Uterus (tissue), 4 donors: ENCODE measurements around the gene SCAF8. TPM values are rescaled to one million over a fixed set of nuclear protein-coding genes. Genes with fewer than 3 reads are reported as not detected.
"Not testable (repeated sequence)": the region's sequence is repeated elsewhere in the genome, so short reads cannot be mapped to it uniquely, and the experiment has no call there.

Experiments used
- DNase-seq, 2 donors: peaks; one replicate each; pipeline ENCODE4 v3.0.0-alpha.2; 2019 to 2020
- H3K27ac ChIP-seq, 2 donors: fragments of 200-600 bp; sonication (generic); 1 replicate in 1 of 2; 2 replicates in 1 of 2; pipeline ENCODE4 v1.5.1; 2016 to 2018
- H3K27me3 ChIP-seq, 2 donors: fragments of 200-600 bp; sonication (generic); one replicate each; pipeline ENCODE4 v1.5.1; 2018 to 2019; ENCODE audit warnings: control low read depth in 1 of 2
- H3K36me3 ChIP-seq, 2 donors: fragments of 200-600 bp; sonication (generic); one replicate each; pipeline ENCODE4 v1.5.1; 2019; ENCODE audit warnings: control low read depth in 1 of 2
- H3K4me1 ChIP-seq, 2 donors: fragments of 200-600 bp; sonication (generic); one replicate each; pipeline ENCODE4 v1.5.1; 2018 to 2019; ENCODE audit warnings: control low read depth in 1 of 2
- H3K4me3 ChIP-seq, 2 donors: fragments of 200-600 bp; sonication (generic); 1 replicate in 1 of 2; 2 replicates in 1 of 2; pipeline ENCODE4 v1.5.1; 2018 to 2019; ENCODE audit warnings: mild to moderate bottlenecking in 1 of 2
- H3K9me3 ChIP-seq, 2 donors: fragments of 200-600 bp; sonication (generic); one replicate each; pipeline ENCODE4 v1.5.1; 2019; ENCODE audit warnings: control low read depth in 1 of 2
- CTCF ChIP-seq, 4 experiments: fragments of 200-600 bp in 2 of 4; fragments of 450-650 bp in 2 of 4; sonication (generic) in 2 of 4; IDR thresholded peaks; one replicate each; pipeline ENCODE4 v1.5.1; 2016 to 2019; ENCODE audit warnings: antibody characterized with exemption in 4 of 4, mild to moderate bottlenecking in 2 of 4, moderate library complexity in 1 of 4
- POLR2A ChIP-seq, 2 donors: fragments of 450-650 bp; IDR thresholded peaks; one replicate each; pipeline ENCODE4 v1.6.1; 2016; ENCODE audit warnings: antibody characterized with exemption in 2 of 2, mild to moderate bottlenecking in 1 of 2, moderate library complexity in 1 of 2
- intact Hi-C: fragments of 100-400 bp; cut with DNase I; formaldehyde crosslinking; loops from one replicate; pipeline ENCODE4 v1.15.1; 2023; ENCODE audit warnings: low total_unique reads
- total RNA-seq, 4 donors: library from RNA; depleted of rRNA in 3 of 4; stranded (reverse); fragments of >200 nt in 3 of 4; gene quantifications; one replicate each; pipeline versions ENCODE4 v1.1.0 to v1.2.4, GENCODE V29; 2014 to 2023
- donor health status: DM: yes; HTN: yes; CAD: no.

SCAF8 gene
- total RNA-seq, 4 donors from 2014 or later: 28.7 to 85.9 (median 53.8) TPM

- no peak for DNase-seq
- no peaks in the 10 kb centered on the region for H3K9me3 ChIP-seq
Measured at GRCh38 chr6:154709621-154710020, 23.6 kb upstream of the SCAF8 start.

GRCh38 chr6:154710689-154711088 lies 22.5 kb upstream of the SCAF8 start:
- Histone ChIP-seq H3K27me3 (no peaks in the 10 kb centered on the region), H3K36me3 (no peaks in the 10 kb centered on the region), H3K27ac (no peak overlapping the region), H3K4me3 (no peak overlapping the region), H3K4me1 (no peaks in the 10 kb centered on the region), H3K9me3 (no peaks in the 10 kb centered on the region)
- intact Hi-C loops: no loop called here
- no peak for TF ChIP-seq CTCF (IDR thresholded peaks at IDR 0.05)
- TF ChIP-seq POLR2A (IDR thresholded peaks at IDR 0.05): no peak
- no peak for DNase-seq

More at GRCh38 chr6:154709621-154710020, 23.6 kb upstream of the SCAF8 start:
- H3K27ac ChIP-seq: no peak overlapping the region
- intact Hi-C loops: no loop called here
- no peaks in the 10 kb centered on the region for H3K36me3 ChIP-seq
- no peak overlapping the region for H3K4me3 ChIP-seq
- H3K27me3 ChIP-seq: no peaks in the 10 kb centered on the region
- TF ChIP-seq POLR2A (IDR thresholded peaks at IDR 0.05) (no peak), CTCF (IDR thresholded peaks at IDR 0.05) (no peak)
- H3K4me1 ChIP-seq: no peaks in the 10 kb centered on the region

GRCh38 chr6:154715446-154715845 lies 17.8 kb upstream of the SCAF8 start:
- Histone ChIP-seq H3K27ac (no peak overlapping the region), H3K4me1 (no peaks in the 10 kb centered on the region), H3K36me3 (no peaks in the 10 kb centered on the region), H3K4me3 (no peak overlapping the region), H3K27me3 (no peaks in the 10 kb centered on the region), H3K9me3 (peaks cover 0 to 7% of the 10 kb centered on the region in 2 donors)
- DNase-seq: no peak
- TF ChIP-seq CTCF (IDR thresholded peaks at IDR 0.05) (no peak), POLR2A (IDR thresholded peaks at IDR 0.05) (no peak)
- intact Hi-C loops: no loop called here

GRCh38 chr6:154716350-154716749 lies 16.9 kb upstream of the SCAF8 start:
- H3K9me3 ChIP-seq, H3K27me3 ChIP-seq, intact Hi-C loops, DNase-seq, H3K36me3 ChIP-seq, H3K4me3 ChIP-seq, H3K4me1 ChIP-seq, H3K27ac ChIP-seq: not testable (repeated sequence)

- no peaks in the 10 kb centered on the region for H3K4me1 ChIP-seq
- DNase-seq: no peak
- intact Hi-C loops: no loop called here
- no peak overlapping the region for H3K4me3 ChIP-seq
- no peaks in the 10 kb centered on the region for H3K27me3 ChIP-seq
- peaks cover 0 to 7% of the 10 kb centered on the region in 2 donors for H3K9me3 ChIP-seq
- no peaks in the 10 kb centered on the region for H3K36me3 ChIP-seq
- no peak overlapping the region for H3K27ac ChIP-seq
- TF ChIP-seq CTCF (IDR thresholded peaks at IDR 0.05): no peak
- no peak for TF ChIP-seq POLR2A (IDR thresholded peaks at IDR 0.05)
Measured at GRCh38 chr6:154719433-154719832, 13.8 kb upstream of the SCAF8 start.

- H3K36me3 ChIP-seq: no peaks in the 10 kb centered on the region
- TF ChIP-seq CTCF (IDR thresholded peaks at IDR 0.05) (no peak), POLR2A (IDR thresholded peaks at IDR 0.05) (no peak)
- no peaks in the 10 kb centered on the region for H3K4me1 ChIP-seq
- intact Hi-C loops: no loop called here
- no peak for DNase-seq
- peaks cover 0 to 7% of the 10 kb centered on the region in 2 donors for H3K9me3 ChIP-seq
- no peaks in the 10 kb centered on the region for H3K27me3 ChIP-seq
- no peak overlapping the region for H3K27ac ChIP-seq
- H3K4me3 ChIP-seq: no peak overlapping the region
Measured at GRCh38 chr6:154719854-154720253, 13.4 kb upstream of the SCAF8 start.
